Measurements from ENCODE around the gene TRAM2.
A peak's percentile ranks its signal among the peaks of the same experiment; 100 is the strongest.

Gene TRAM2

DNA sequence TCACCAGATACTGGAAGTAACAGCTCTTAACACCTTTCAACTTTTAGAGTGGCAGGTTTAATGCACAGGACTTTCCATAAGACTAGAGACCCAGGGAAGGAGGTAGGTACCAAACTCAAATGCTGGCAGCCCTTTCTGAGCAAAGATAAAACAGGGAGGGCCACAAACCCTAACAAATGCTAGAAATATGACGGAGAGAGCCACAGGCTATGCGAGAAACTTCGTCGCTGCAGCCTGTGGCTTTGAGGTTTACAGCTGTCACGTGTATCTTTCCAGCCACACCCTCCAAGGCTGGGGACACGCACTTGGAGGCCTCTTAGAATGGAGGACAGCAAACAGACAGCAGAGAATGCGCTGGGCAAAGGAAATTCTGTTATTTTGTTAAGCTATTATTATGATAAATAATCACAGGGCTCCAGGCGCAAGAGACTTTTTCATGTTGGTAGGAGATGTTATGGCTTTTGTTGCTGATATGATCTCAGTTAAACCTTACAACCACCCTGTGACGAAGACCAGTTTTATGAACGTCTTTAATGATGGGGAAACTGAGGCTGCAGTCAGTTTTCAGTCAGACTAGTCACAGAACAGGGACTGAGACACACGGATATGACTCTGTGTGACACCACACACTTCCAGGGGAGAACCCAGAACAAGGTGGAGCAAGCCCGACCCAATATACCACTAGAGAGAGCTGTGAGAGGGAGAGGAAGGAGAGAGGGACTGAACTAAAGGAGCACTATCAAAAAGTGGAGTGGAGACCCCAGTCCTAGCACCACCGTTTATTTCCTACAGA is 2.0 kb downstream of the TRAM2 start:
- DNase-seq (ENCODE audit: low spot score) = peak; percentile 76
- TF ChIP-seq, protein P1, sequence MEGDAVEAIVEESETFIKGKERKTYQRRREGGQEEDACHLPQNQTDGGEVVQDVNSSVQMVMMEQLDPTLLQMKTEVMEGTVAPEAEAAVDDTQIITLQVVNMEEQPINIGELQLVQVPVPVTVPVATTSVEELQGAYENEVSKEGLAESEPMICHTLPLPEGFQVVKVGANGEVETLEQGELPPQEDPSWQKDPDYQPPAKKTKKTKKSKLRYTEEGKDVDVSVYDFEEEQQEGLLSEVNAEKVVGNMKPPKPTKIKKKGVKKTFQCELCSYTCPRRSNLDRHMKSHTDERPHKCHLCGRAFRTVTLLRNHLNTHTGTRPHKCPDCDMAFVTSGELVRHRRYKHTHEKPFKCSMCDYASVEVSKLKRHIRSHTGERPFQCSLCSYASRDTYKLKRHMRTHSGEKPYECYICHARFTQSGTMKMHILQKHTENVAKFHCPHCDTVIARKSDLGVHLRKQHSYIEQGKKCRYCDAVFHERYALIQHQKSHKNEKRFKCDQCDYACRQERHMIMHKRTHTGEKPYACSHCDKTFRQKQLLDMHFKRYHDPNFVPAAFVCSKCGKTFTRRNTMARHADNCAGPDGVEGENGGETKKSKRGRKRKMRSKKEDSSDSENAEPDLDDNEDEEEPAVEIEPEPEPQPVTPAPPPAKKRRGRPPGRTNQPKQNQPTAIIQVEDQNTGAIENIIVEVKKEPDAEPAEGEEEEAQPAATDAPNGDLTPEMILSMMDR (IDR thresholded peaks at IDR 0.05; ENCODE audit: extremely low read depth, missing control alignments) = no peak

DNA sequence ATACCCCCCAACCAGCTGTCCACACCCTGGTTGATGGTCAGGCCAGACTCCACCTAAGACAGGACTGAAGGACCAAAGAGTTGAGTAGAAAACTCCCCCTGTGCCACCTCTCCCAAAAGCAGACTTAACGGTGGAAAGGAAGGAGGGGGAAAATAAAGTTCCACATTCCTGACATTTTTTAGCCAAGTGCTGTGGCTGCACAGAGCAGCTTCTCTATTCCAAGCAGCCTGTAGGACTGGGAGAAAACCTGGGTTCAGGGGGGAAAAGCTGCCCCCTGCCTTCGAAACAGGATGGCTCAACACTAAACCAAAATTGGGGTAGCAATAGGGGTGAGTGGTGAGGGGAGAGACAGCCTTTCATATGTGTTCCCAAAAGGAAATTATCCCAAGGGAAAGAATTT is 3.6 kb downstream of the TRAM2 start:
- TF ChIP-seq, protein P1 (IDR thresholded peaks at IDR 0.05; ENCODE audit: extremely low read depth, missing control alignments) = no peak
- no peak for DNase-seq (ENCODE audit: low spot score)

DNA sequence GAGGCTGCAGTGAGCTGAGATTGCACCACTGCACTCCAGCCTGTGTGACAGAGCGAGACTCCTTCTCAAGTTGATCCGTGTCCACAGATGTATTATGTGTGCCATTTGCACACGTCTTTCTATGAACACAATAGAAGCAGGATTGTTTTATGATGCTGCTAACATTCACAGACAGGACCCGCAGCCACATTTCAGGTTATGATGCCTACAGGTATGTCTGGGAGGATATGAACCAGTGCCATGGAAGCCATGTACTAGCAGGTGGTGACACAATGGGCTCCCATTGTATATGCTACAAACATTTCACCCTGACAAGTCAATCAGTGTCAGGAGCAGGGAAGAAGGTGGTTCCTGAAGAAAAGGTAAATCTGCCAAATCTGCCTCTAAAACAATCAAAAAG is 4.3 kb downstream of the TRAM2 start:
- TF ChIP-seq, protein P1 (IDR thresholded peaks at IDR 0.05; ENCODE audit: extremely low read depth, missing control alignments) = no peak
- DNase-seq (ENCODE audit: low spot score) = no peak

DNA sequence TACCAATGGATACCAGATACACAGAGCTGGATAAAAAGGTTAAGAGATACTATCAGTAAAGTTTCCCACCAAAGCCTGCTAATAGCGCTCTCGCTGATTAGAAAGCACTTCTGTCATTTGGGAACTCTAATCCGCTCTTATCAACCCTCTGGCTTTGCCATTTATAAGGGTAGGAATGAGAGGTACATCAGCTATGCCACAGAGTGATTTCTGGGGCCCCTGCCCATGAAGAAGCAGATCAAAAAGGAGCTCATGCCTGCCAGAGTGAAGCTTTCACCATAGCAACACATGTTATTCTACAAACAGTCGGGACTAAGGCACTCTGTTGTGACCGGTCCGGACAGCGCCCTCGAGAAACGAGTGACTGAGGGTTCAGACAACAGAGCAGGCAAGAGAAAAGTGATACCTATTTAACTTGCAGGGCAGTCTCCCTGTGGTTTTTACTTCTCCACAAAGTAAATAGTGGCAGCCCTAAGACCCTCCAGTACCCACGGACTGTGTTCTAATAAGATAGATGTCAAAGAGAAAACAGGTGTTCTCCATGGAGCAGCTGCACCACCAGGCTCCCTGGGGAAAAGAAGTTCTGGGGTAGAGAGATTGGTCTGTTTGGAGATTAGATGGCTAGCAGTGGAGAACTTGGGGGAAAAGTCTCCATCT is 5.6 kb downstream of the TRAM2 start:
- DNase-seq (ENCODE audit: low spot score) = no peak
- TF ChIP-seq, protein P1 (IDR thresholded peaks at IDR 0.05; ENCODE audit: extremely low read depth, missing control alignments) = no peak

DNA sequence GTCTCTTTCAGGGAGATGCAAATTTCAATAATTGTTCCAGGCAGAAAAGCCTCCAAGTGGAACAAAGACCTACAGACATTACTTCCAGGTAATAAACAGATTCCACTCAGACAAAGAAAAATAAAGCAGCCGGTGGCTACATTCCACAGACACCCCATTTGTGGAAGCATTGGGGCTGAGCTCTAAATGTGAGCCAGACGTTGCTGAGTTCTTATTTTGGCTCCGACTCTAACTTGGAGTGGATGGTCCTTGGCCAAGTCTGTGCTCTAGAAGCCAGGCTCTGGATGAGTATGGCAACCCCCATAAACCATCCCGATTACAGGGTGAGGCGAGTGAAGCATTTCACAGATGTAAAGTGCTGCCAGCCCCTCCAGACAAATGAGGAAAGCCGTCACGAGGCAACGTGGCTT is 6.6 kb downstream of the TRAM2 start:
- no peak for DNase-seq (ENCODE audit: low spot score)
- TF ChIP-seq, protein P1 (IDR thresholded peaks at IDR 0.05; ENCODE audit: extremely low read depth, missing control alignments) = no peak

DNA sequence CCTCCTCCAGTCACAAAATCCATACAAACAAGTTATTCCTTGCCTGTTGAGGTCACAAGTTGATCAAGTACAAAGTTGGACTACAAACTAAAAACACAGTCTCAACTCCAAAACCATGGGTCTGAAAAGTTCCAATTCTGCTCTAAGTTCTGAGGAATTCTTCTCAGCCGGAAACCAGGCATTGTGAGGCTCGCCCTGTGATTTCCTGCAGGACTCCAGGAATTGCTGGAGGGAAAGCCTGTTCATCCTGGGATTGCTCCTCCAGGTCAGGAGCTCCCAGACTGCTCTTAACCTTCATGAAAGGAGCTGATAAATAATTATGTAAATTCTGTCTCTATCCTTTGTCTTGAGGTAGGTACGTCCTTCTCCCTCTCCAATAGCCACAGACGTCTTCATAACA is 8.5 kb downstream of the TRAM2 start:
- TF ChIP-seq, protein P1 (IDR thresholded peaks at IDR 0.05; ENCODE audit: extremely low read depth, missing control alignments) = no peak
- no peak for DNase-seq (ENCODE audit: low spot score)

DNA sequence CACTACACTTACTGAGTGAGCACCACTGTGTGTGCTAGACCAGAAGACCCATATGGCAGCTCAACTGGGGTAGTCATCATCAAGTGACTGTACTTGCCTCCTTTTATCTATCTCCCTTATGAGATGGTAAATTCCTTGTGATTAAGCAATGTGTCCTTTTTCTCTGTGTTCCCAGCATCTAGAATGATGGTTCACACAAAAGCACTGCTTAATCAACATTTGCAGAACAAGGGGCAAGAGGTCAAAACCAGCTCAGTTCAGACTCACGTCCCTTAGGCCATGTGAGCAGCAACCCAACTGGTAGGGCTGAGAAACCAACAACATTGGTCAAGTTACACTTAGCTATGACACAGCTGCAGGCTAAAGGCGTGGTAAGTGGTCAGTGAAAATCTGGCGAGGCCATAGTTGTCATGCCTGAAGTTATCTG is 10.0 kb downstream of the TRAM2 start:
- no peak for DNase-seq (ENCODE audit: low spot score)

More for the DNA sequence above, 10.0 kb downstream of the TRAM2 start:
- TF ChIP-seq, protein P1 (IDR thresholded peaks at IDR 0.05; ENCODE audit: extremely low read depth, missing control alignments) = no peak

All from GM20000 (cell line).